ENCODE measurements around the gene STUM.

The STUM gene

GRCh38 chr1:226563666-226564065 is 15.1 kb downstream of the STUM start:
- no peak for DNase-seq

DNA sequence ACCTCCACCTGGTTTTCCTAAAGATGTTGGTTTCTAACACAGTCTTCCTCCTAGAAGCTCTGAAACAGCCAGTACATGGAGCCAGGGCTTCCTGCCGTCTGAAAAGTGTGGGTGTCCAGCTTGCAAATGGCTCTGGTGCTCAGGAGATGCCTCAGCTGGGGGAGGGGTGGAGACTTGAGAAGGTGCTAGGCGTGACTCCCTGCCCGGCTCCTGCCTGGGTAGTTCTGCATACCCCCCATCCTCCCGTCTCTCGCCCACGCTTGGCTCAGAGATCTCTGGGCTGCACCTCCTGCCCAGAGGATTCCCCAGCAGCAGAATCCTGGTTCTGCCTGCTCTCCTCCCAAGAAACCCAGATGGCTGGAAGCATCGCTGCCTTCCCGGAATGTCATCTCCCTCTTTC is 16.9 kb downstream of the STUM start:
- no peak for DNase-seq

- no peak for DNase-seq
Measured at GRCh38 chr1:226566234-226566633, 17.7 kb downstream of the STUM start.

- DNase-seq = no peak
Measured at GRCh38 chr1:226566760-226567159, 18.2 kb downstream of the STUM start.

GRCh38 chr1:226568077-226568831 is 19.7 kb downstream of the STUM start:
- DNase-seq = no peak

- no peak for DNase-seq
Measured at GRCh38 chr1:226568975-226569741, 20.6 kb downstream of the STUM start.

- peak; percentile 13 to 20 for DNase-seq
Measured at GRCh38 chr1:226569879-226570547, 21.4 kb downstream of the STUM start.

GRCh38 chr1:226571893-226572292 is 23.3 kb downstream of the STUM start:
- DNase-seq = no peak

- DNase-seq = no peak
Measured at GRCh38 chr1:226572325-226572726, 23.8 kb downstream of the STUM start.

GRCh38 chr1:226574044-226574443 is 25.5 kb downstream of the STUM start:
- no peak for DNase-seq

- no peak for DNase-seq
Measured at GRCh38 chr1:226574591-226575435, 26.2 kb downstream of the STUM start.

DNA sequence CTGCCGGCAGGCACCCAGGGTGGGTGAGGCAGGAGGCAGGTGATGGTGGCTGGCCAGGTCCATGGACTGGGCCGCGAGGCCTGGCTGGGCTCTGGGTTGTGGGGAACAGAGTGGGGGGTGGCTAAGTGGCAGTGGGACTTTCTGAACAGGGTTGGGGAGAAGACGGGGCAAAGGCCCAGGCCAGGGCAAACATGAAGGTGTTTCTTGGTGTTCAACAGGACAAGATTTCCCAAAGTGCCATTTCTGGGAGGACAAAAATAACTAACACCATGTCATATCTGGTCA is 26.8 kb downstream of the STUM start:
- no peak for DNase-seq

DNA sequence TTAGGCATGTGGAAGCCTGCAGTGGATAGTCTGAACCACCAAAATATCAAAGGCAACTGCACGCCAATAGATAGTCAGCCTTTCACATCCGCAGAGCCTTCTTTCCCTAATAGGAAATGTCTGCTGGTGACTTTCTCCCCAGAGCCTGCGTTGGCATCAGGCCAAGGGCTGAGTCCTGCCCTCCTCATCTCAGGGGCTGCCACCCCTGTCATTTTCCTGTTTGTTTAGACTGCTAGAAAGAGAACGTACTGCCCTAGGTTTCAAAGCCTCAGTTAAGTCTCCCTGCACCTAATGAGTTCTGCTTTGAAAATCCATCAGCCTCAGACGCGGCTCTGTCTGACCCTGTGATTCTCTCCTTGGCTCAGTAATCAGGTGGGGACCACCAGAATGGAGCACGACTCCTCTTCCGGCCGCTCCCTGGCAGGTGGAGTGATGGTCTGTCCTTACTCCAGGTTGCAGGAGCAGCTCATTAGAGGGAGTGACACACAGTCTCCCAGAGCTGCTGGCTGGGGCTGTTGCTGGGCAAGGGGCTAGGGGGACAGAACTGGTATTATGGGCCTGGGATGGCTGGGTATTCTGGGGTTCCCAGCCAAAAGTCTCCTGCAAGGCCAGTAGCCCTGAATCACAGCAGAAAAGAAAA is 27.3 kb downstream of the STUM start:
- DNase-seq = no peak

- no peak for DNase-seq
Measured at GRCh38 chr1:226576601-226577000, 28.0 kb downstream of the STUM start.

- no peak for DNase-seq
Measured at GRCh38 chr1:226577401-226578180, 29.0 kb downstream of the STUM start.

GRCh38 chr1:226578946-226579578 is 30.5 kb downstream of the STUM start:
- no peak for DNase-seq

- DNase-seq = no peak
Measured at GRCh38 chr1:226579781-226580323, 31.3 kb downstream of the STUM start.

- no peak for DNase-seq
Measured at GRCh38 chr1:226580625-226581270, 32.2 kb downstream of the STUM start.

DNA sequence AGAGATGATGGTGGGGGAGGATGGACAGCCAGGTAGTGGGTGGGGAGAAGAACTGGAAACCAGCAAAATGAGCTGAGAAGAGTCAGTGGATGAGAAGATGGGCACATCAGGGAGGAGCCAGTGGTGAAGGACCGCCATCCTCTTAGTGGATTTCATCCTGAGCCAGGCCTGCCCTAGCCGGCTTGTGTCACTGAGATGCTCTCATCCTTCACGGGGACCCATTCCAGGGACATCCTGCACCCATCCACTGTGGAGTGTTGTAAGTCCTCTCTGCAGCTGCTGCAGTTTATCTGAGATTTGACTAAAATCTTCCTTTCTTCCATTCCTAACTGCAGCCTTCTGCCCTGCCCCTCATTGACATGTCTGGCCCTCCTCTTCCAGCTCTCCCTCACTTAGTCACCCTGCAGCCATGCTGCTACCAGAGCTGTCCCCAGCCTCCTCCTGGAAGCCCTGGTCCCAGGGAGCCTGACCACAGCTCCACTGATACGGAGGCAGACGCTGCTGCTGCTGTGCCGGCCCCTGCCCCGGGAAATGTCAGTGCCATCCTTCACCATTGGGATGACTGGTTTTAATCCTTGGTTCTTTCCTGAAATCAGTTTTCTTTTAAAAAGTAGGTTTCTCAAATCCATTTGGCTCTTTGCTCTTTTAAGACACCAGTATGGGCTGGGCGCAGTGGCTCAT is 33.2 kb downstream of the STUM start:
- DNase-seq = no peak

DNA sequence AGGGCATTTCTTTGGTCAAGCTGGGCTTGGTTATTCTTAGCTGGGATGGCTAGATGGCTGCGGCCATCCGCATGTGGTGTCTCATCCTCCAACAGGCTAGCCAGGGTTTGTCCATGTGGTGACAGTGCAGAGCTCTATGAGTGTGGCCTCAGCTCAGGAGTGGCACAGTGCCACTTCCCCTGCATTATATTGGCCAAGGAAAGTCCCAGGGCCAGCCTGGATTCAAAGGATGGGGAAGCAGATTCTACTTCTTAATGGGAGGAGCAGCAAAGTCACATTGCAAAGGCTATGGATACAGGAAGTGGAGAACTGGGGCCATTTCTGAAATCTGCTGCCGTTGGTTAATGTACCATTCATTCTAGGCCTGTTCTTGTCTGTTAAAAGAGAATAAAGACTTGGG is 34.4 kb downstream of the STUM start:
- DNase-seq = no peak

Data from activated CD4-positive, alpha-beta T cell treated with anti-CD3 and anti-CD28 coated beads, Interleukin-2, amount 50 U/mL, for 48 hours (primary cell).